HCT116 (cell line): Measurements from ENCODE around the gene NGF. TPM values are rescaled to one million over a fixed set of nuclear protein-coding genes. Genes with fewer than 3 reads are reported as not detected.
A peak's percentile ranks its signal among the peaks of the same experiment; 100 is the strongest.

Experiments
- ATAC-seq: fragments of 200-7000 bp; cut with Tn5 transposase; 2 replicates; pipeline ENCODE4 v1.9.1; 2020; ENCODE audit warnings: mild to moderate bottlenecking, moderate library complexity
- BruUV-seq: library from RNA; stranded (reverse); fragments of 400-500 nt; replicated peaks from 2 replicates; lab custom pipeline; 2021; lab: Mats Ljungman, UMichigan
- CTCF ChIA-PET: fragments of 300-600 bp; sonication (Branson Sonifier 250); formaldehyde crosslinking; loops from one replicate; lab custom pipeline; 2021; ENCODE audit warnings: antibody characterized with exemption; lab: Charles Lee
- POLR2A ChIA-PET: fragments of 300-600, 350-600 bp; sonication (Branson Sonifier 250); formaldehyde crosslinking; loops from one replicate; lab custom pipeline; 2021; ENCODE audit warnings: antibody characterized with exemption; lab: Charles Lee
- RAD21 ChIA-PET, 2 experiments: fragments of 300-600 bp; sonication (Branson Sonifier 250); formaldehyde crosslinking; loops; one replicate each; lab custom pipeline; 2023; ENCODE audit warnings: low total read pairs in 2 of 2; ENCODE audit not compliant: uncharacterized antibody in 2 of 2, unreplicated experiment in 2 of 2, low non-redundant PET in 1 of 2; lab: Charles Lee
- DNase-seq: peaks from one replicate; pipeline ENCODE4 v3.0.0-alpha.2; 2010; ENCODE audit warnings: low read depth, low spot score
- H2AFZ ChIP-seq: fragments of 200-600 bp; shearing (Covaris generic), sonication (generic); 2 replicates; pipeline ENCODE4 v1.6.1; 2017; ENCODE audit warnings: low read depth, mixed run types, mixed read lengths, antibody characterized with exemption, low read length; ENCODE audit not compliant: poor library complexity, severe bottlenecking
- H3K27ac ChIP-seq: 2 replicates; pipeline ENCODE4 v1.5.1; 2012; ENCODE audit warnings: low read depth, low read length
- H3K27me3 ChIP-seq: fragments of 200-600 bp; sonication (generic); 2 replicates; pipeline ENCODE4 v1.6.1; 2016; ENCODE audit warnings: mixed run types, low read length, mixed read lengths; ENCODE audit not compliant: insufficient read depth
- H3K36me3 ChIP-seq, 2 experiments: fragments of 200-500 bp in 1 of 2; fragments of 200-600 bp in 1 of 2; sonication (Bioruptor generic) in 1 of 2; sonication (generic) in 1 of 2; 2 replicates each; pipeline versions ENCODE4 v1.5.1 to v1.6.1; 2014 to 2016; ENCODE audit warnings: low read length in 2 of 2, inconsistent platforms in 1 of 2, mixed read lengths in 1 of 2, mixed run types in 1 of 2; ENCODE audit not compliant: insufficient read depth in 2 of 2, control insufficient read depth in 1 of 2
- H3K4me1 ChIP-seq, 2 experiments: fragments of 200-600 bp in 1 of 2; sonication (generic) in 1 of 2; 2 replicates each; pipeline versions ENCODE4 v1.5.1 to v1.6.1; 2012 to 2017; ENCODE audit warnings: low read length in 2 of 2, inconsistent platforms in 1 of 2, mild to moderate bottlenecking in 1 of 2, mixed read lengths in 1 of 2, mixed run types in 1 of 2, moderate library complexity in 1 of 2; ENCODE audit not compliant: insufficient read depth in 2 of 2, control insufficient read depth in 1 of 2
- H3K4me2 ChIP-seq: fragments of 200-600 bp; sonication (generic); 2 replicates; pipeline ENCODE4 v1.6.1; 2017; ENCODE audit warnings: mixed run types, low read length, mixed read lengths
- H3K4me3 ChIP-seq, 2 experiments: fragments of 200-600 bp in 1 of 2; sonication (generic) in 1 of 2; replicated peaks in 1 of 2; 2 replicates each; pipeline ENCODE4 v1.5.1; 2011 to 2016; ENCODE audit warnings: low read length in 2 of 2, control low read depth in 1 of 2, low read depth in 1 of 2, mild to moderate bottlenecking in 1 of 2, mixed read lengths in 1 of 2, mixed run types in 1 of 2
- H3K79me2 ChIP-seq: fragments of 200-600 bp; sonication (generic); 2 replicates; pipeline ENCODE4 v1.6.1; 2017; ENCODE audit warnings: mild to moderate bottlenecking, mixed run types, low read length, moderate library complexity, mixed read lengths; ENCODE audit not compliant: insufficient read depth
- H3K9ac ChIP-seq: fragments of 200-600 bp; sonication (generic); 2 replicates; pipeline ENCODE4 v1.6.1; 2016; ENCODE audit warnings: low read length, mixed read lengths
- H3K9me2 ChIP-seq: fragments of 200-600 bp; sonication (generic), shearing (Covaris generic); 2 replicates; pipeline ENCODE4 v1.6.1; 2017; ENCODE audit warnings: mixed run types, mild to moderate bottlenecking, moderate library complexity; ENCODE audit not compliant: insufficient read depth
- H3K9me3 ChIP-seq, 2 experiments: fragments of 200-500 bp in 1 of 2; fragments of 200-600 bp in 1 of 2; sonication (Bioruptor generic) in 1 of 2; sonication (generic) in 1 of 2; 2 replicates each; pipeline ENCODE4 v1.6.1; 2014 to 2017; ENCODE audit warnings: low read length in 2 of 2, mixed read lengths in 2 of 2, inconsistent platforms in 1 of 2, low read depth in 1 of 2, mild to moderate bottlenecking in 1 of 2, mixed run types in 1 of 2, moderate library complexity in 1 of 2; ENCODE audit not compliant: control insufficient read depth in 1 of 2, insufficient read depth in 1 of 2
- H4K20me1 ChIP-seq: fragments of 200-600 bp; sonication (generic), shearing (Covaris generic); 2 replicates; pipeline ENCODE4 v1.6.1; 2017; ENCODE audit warnings: mixed run types, mild to moderate bottlenecking, moderate library complexity; ENCODE audit not compliant: insufficient read depth
- CEBPB ChIP-seq: IDR thresholded peaks from 2 replicates; pipeline ENCODE4 v1.6.1; 2012; ENCODE audit warnings: low read depth
- EZH2phosphoT487 ChIP-seq: fragments of 200-600 bp; IDR thresholded peaks from 2 replicates; pipeline ENCODE4 v1.6.1; 2018; ENCODE audit warnings: antibody characterized with exemption, borderline replicate concordance
- FOSL1 ChIP-seq: IDR thresholded peaks from 2 replicates; pipeline ENCODE4 v1.6.1; 2012; ENCODE audit warnings: low read depth
- JUND ChIP-seq: IDR thresholded peaks from 2 replicates; pipeline ENCODE4 v1.6.1; 2012
- POLR2A ChIP-seq: IDR thresholded peaks from 2 replicates; pipeline ENCODE4 v1.7.0; 2011; ENCODE audit warnings: borderline replicate concordance; ENCODE audit not compliant: insufficient read depth, insufficient read length; ENCODE audit errors: extremely low read depth
- POLR2AphosphoS5 ChIP-seq: IDR thresholded peaks from 2 replicates; pipeline ENCODE4 v1.6.1; 2011; ENCODE audit warnings: mild to moderate bottlenecking, low read depth, low read length, moderate library complexity
- SP1 ChIP-seq: IDR thresholded peaks from 2 replicates; pipeline ENCODE4 v1.6.1; 2012; ENCODE audit warnings: low read depth
- TCF7L2 ChIP-seq: IDR thresholded peaks from 2 replicates; pipeline ENCODE4 v1.7.0; 2011; ENCODE audit warnings: borderline replicate concordance, inconsistent platforms; ENCODE audit not compliant: insufficient read depth, insufficient read length; ENCODE audit errors: extremely low read depth
- intact Hi-C: fragments of 100-400 bp; cut with micrococcal nuclease; formaldehyde crosslinking; loops from 2 replicates; pipeline ENCODE4 v1.10.0; 2022
- total RNA-seq: library from RNA; stranded (reverse); gene quantifications from one replicate; pipeline ENCODE4 v1.2.1, GENCODE V29; 2021; ENCODE audit not compliant: unreplicated experiment
- TF ChIP-seq, protein P1 (sequence below): IDR thresholded peaks from 2 replicates; pipeline ENCODE4 v1.6.1; 2012

The NGF gene
- total RNA-seq, 1 experiment from 2014 or later: not detected

- H3K4me1 ChIP-seq: peaks cover 0 to 5% of the 10 kb centered on the region in 2 experiments; a peak in 2 of 4 replicates
- H3K9me3 ChIP-seq: peaks cover 8 to 14% of the 10 kb centered on the region in 2 experiments; a peak in 2 of 4 replicates
- DNase-seq (peak; percentile 2), ATAC-seq (no peak)
- TF ChIP-seq JUND: 0 out of 2 replicates have a peak, but pooled peaks have one; percentile 26
- peak; percentile 41 for TF ChIP-seq FOSL1
- TF ChIP-seq, protein P1, sequence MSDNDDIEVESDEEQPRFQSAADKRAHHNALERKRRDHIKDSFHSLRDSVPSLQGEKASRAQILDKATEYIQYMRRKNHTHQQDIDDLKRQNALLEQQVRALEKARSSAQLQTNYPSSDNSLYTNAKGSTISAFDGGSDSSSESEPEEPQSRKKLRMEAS: no peak
- TF ChIP-seq TCF7L2: no peak
- TF ChIP-seq POLR2AphosphoS5: no peak
- no peak for TF ChIP-seq SP1
- H3K9ac ChIP-seq: no peak overlapping the region
- H4K20me1 ChIP-seq: no peaks in the 10 kb centered on the region
- ChIA-PET RAD21 (no interaction called here), POLR2A (no interaction called here), CTCF (no interaction called here)
- H3K4me2 ChIP-seq: no peak overlapping the region
- BruUV-seq: no TSS peak
- H3K4me3 ChIP-seq: no peak overlapping the region
- H2AFZ ChIP-seq: no peak overlapping the region
- H3K36me3 ChIP-seq: no peaks in the 10 kb centered on the region
- no peaks in the 10 kb centered on the region for H3K79me2 ChIP-seq
- H3K27ac ChIP-seq: no peak overlapping the region
- intact Hi-C loops: loop anchor here (5.0 kb wide), 1 partner anchor 51 kb away; no protein-coding TSS in a partner anchor
- H3K9me2 ChIP-seq: no peaks in the 10 kb centered on the region
- H3K27me3 ChIP-seq: no peaks in the 10 kb centered on the region
Measured at GRCh38 chr1:115258302-115258866, 79.7 kb downstream of the NGF start.

- ChIA-PET CTCF (no interaction called here), RAD21 (no interaction called here)
- Histone ChIP-seq H2AFZ (no peak overlapping the region), H3K79me2 (no peaks in the 10 kb centered on the region), H4K20me1 (no peaks in the 10 kb centered on the region), H3K4me3 (no peak overlapping the region), H3K4me1 (peaks cover 0 to 5% of the 10 kb centered on the region in 2 experiments; a peak in 2 of 4 replicates), H3K9ac (no peak overlapping the region)
- DNase-seq: no peak
- no peak for TF ChIP-seq CEBPB
- TF ChIP-seq SP1: no peak
- no peak for TF ChIP-seq EZH2phosphoT487
- no peak for TF ChIP-seq POLR2A
- TF ChIP-seq, protein P1: no peak
- TF ChIP-seq TCF7L2: no peak
- TF ChIP-seq JUND: no peak
- TF ChIP-seq, all 23 proteins: peak for 0
- H3K9me3 ChIP-seq: peaks cover 8 to 14% of the 10 kb centered on the region in 2 experiments; a peak in 2 of 4 replicates
- H3K27me3 ChIP-seq: no peaks in the 10 kb centered on the region
- H3K9me2 ChIP-seq: no peaks in the 10 kb centered on the region
- intact Hi-C loops: loop anchor here (5.0 kb wide), 1 partner anchor 50 kb away; no protein-coding TSS in a partner anchor
- no peak overlapping the region for H3K27ac ChIP-seq
- no TSS peak for BruUV-seq
- POLR2A ChIA-PET: no interaction called here
- ATAC-seq: no peak
- H3K4me2 ChIP-seq: no peak overlapping the region
- no peaks in the 10 kb centered on the region for H3K36me3 ChIP-seq
Measured at GRCh38 chr1:115257591-115257990, 80.5 kb downstream of the NGF start.
